Astrocyte (in vitro differentiated cells and primary cell): Measurements from ENCODE around the gene KCNG2.

Source experiments
- CTCF ChIP-seq: IDR thresholded peaks from 2 replicates; pipeline ENCODE4 v1.5.1; 2011; ENCODE audit warnings: low read depth, mild to moderate bottlenecking, inconsistent platforms, low read length, moderate library complexity; ENCODE audit not compliant: insufficient read depth
- EZH2 ChIP-seq: IDR thresholded peaks from 2 replicates; pipeline ENCODE4 v1.6.1; 2012; ENCODE audit warnings: mild to moderate bottlenecking, low read length, inconsistent platforms; ENCODE audit not compliant: insufficient read depth

- TF ChIP-seq CTCF, result no peak
- no peak for TF ChIP-seq EZH2
Observed at GRCh38 chr18:79932907-79933306, 135.2 kb downstream of the KCNG2 start.
